ENCODE results near the gene DPY30.

The DPY30 gene

DNA sequence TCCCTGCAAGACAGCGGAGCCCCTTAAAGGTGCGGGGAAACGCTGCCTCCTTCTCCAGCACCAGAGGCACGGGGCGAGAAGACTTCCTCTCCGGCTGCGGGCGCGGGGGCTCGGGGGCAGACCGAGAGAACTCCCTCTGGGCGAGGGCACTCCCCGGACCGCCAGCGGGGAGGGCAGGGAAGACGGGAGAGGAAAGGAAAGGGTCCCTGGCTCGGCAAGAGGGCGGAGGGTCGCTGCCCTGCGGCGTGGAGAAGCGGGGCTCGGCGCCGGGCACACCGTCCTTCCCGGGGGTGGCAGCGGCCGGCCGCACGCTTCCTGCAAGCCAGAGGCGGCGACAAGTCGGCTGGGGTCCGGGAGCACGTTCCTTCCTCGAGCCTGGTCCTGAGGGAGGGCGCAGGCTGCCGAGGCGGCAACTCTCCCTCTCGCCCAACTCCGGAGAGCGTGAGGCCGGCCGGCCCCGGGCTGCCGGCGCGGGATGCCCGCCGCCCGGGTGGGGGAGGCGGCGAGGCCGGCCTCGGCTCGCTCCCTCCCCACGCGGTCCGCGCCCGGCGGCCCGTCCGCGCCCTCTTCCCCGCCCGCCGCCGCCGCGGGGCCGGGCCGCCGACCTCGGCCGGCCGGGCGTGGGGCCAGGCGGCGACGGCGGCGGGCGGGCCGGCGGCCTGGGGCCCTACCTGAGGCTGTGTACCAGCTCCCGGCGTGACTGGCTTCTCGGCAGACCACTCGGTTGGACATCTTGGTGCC is 29.9 kb downstream of the DPY30 start:
- peak; percentile 67 for DNase-seq

DNA sequence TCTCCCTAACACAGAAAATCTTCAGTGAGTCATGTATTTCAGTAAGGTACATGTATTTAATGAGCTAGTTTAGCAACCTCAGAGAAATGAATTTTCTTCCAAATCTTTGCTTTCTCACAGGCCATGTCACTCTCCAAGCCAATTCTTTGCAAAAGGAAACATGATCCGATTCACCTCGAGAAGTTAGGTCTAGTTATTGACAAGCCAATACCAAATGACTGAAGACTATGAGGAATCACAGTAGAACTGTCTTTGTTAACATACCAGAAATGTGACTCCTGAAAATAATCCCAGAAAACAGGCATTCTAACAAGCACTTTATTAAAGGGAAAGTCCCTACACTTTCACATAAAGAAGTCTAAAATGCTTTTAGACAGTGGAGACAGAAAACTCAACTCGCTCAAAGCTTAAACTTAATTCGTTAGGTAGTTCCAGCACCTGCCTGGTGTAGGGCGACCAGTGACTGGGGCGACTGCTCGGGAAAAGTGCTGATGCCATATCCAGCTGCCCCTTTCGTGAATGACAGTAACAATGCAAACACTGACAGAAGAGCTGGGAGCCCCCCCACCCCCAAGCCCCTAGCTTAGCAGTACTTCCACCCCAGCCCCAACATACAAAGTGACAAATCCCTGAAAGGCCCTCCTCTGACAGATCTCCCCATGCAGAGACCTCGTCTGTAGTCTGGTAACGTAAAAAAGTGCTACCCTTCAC is 30.6 kb downstream of the DPY30 start:
- DNase-seq, result no peak

DNA sequence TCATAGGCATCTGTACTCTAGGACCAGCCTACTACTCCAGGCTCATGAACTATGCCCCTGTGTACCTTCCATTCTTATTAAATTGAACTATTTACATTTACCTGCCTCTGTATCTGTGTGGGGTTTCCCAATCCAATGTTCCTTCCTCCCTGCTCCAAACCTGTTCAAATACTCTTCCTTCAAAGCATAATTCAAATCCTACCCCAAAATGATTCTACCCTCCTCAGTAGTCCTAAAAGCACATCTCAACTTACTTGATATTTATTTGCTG is 32.5 kb downstream of the DPY30 start:
- no peak for DNase-seq

DNA sequence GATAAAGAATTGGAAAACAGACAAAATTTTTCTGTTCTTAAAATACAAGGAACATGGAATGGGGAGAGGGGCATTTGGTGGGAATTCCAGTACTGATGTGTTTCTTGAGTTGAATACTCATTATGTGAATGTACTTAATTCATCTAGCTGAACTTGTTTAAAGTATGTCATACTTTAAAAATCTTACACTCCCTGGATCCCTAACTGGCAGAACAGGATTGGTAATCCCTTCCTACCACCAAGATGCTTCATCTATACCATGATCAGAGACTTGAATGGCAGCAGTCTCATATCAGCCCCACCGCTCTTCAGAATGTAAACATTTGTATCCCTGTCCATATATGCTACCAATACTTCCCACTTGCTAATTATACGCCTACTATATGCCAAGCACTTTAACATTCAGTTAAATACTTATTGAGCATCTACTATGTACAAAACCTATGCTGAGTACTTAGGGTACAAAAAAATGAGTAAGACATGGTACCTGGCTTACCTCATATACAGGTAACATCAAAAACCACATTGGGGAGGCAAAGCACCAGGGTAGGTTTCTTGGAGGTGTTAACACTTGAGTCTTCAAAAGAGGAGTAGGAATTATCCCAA is 34.1 kb downstream of the DPY30 start:
- DNase-seq, result no peak

DNA sequence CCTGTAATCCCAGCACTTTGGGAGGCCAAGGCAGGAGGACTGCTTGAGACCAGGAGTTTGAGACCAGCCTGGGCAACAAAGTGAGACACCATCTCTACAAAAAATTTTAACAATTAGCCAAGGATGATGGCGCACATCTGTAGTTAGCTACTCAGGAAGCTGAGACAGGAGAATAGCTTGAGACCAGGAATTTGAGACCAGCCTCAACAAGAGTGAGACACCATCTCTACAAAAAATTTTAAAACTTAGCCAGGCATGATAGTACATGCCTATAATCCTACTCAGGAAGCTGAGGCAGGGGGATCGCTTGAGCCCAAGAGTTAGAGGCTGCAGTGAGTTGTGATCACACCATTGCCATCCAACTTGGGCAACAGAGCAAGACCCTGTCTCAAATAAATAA is 35.8 kb downstream of the DPY30 start:
- DNase-seq, result no peak

DNA sequence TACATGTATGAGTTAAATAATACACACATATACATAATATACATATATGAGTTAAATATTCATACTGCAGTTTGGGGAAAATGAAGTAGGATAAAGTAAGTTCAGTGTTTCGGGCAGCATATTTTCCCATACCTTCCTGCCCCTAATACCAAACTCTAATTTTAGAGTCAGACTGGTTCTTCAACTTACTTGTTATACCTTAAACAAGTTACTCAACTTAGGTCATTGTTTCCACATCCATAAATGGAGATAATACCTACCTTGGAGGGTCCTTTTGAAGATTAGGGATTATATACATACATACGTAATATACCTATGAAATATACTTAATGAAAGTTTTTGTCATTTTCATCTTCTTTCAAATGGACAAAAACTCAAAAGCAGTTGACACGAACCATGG is 37.2 kb downstream of the DPY30 start:
- no peak for DNase-seq

DNA sequence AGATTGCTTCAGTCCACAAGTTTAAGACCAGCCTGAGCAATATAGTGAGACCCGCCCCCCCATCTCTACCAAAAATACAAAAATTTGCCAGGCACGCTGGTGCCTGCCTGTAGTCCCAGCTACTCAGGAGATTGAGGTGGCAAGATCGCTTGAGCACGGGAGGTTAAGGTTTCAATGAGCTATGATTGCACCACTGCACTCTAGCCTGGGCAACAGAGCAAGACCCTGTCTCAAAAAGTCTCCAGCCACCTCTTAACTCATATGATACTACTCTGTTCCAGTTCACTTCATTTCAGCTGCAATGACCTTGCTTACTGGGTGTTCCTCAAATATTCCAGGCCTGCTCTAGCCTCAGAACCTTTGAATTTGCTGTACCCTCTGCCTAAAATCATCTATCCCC is 40.2 kb downstream of the DPY30 start:
- DNase-seq, result no peak

DNA sequence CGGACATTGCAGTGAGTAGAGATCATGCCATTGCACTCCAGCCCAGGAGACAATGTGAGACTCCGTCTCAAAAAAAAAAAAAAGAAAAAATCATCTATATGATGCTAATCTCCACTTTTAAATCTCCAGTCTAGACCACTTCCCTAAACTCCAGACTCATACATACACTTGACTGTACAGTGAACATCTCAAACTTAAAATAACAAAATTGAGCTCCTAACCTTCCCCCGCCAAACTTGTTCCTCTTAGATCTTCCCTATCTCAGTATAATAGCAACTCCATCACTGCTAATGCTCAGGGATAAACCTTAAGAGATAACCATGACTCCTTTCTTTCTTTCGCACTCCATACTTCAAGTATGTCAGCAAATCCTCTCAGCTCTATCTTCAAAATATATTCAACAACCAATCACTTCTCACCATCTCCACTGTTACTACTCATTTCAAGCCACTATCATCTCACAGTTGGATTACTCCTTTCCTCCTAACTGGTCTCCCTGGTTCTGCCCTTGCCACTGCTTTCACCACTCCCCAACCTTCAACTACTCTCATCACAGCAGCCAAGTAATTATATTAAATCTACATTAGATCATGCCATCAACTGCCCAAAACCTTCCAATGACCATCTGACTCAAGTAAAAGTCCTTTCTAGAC is 40.7 kb downstream of the DPY30 start:
- no peak for DNase-seq

DNA sequence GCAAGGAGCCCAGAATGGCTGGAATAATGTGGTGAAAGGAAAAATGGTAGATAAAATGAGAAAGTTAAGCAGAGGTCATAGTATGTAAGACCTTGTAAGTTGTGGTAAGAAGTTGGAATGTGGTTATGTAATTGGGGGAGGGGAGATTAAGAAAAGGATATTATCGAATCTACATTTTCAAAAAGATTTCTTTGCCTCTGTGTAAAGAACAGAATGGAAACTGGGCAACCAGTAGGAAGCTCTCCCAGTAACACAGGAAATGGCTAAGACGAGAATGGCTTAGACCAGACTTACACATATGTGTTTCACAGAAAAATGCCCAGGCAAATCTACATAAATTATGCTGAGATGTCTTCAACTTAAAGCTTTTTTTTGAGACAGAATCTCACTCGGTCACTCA is 42.0 kb downstream of the DPY30 start:
- no peak for DNase-seq

DNA sequence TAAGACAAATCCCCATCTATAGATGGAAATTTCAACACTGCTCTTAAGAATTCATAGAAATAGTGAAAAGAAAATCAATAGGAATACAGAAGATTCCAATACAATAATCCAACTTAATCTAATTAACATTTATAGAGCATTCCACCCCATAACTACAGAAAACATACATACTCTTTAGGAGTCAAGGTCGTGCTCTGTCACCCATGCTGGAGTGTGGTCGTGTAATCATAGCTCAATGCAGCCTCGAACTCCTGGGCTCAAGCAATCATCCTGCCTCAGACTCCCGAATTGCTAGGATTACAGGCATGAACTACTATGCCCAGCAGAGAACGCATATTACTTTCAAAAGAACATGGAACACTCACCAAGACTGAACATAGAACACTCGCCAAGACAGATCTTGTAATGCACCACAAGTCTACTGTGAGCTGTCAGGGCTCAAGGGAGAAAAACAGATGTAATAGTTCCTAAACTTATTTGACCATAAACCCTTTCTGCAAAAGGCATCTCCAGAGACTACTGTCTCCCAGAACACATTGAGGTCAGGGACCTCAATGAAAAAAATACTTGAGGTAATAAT is 42.9 kb downstream of the DPY30 start:
- DNase-seq, result no peak

DNA sequence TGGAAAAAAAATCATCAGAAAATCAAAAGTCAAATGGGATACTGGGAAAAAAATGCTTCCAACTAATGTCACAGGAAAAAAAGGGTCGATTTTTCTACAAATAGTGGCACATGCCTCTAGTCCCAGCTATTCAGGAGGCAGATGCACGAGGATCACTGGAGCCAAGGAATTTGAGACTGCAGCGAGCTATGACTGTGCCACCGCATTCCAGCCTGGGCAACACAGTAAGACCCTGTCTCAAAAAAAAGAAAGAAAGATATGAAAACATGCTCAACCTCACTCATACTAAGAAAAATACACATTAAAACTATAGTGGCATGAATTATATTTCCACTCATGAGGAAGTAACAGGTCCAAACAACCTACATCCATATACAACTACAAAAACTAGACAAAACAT is 46.7 kb downstream of the DPY30 start:
- no peak for DNase-seq

DNA sequence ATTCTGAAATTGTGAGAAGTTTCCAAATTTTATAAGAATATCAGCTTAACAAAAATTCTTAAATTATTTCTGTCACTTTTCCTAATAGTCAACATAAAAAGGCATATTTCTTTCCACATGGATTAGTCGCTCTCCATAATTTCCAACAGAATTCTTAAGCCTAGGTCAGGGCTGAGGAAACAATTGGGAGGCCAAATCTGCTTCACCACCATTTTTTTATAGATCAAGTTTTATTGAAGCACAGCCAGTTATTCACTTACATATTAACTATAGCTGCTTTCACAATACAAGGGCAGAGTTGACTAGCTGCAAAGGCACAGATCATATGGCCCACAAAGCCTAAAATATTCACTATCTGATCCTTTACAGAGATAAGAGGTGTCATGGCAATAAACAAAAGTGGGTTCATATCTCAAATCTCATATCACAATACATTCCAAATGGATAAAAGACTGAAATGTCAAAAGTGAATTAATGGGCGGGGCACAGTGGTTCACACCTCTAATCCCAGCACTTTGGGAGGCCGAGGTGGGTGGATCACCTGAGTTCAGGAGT is 47.5 kb downstream of the DPY30 start:
- DNase-seq, result no peak

DNA sequence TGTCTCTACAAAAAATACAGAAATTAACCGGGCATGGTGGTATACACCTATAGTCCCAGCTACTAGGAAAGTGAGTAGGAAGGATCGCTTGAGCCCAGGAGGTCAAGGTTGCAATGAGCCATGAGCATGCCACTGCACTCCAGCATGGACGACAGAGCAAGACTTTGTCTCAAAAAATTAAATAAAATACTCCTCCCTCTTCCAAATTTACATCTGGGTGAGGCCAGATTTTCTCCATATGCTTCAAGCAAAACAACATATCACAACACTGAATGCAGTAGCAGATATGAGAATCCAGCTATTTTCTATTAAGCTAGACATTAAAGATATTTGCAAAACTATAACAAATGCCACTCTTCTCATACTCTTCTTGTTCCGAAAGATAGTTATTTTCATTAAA is 49.7 kb downstream of the DPY30 start:
- no peak for DNase-seq

DNA sequence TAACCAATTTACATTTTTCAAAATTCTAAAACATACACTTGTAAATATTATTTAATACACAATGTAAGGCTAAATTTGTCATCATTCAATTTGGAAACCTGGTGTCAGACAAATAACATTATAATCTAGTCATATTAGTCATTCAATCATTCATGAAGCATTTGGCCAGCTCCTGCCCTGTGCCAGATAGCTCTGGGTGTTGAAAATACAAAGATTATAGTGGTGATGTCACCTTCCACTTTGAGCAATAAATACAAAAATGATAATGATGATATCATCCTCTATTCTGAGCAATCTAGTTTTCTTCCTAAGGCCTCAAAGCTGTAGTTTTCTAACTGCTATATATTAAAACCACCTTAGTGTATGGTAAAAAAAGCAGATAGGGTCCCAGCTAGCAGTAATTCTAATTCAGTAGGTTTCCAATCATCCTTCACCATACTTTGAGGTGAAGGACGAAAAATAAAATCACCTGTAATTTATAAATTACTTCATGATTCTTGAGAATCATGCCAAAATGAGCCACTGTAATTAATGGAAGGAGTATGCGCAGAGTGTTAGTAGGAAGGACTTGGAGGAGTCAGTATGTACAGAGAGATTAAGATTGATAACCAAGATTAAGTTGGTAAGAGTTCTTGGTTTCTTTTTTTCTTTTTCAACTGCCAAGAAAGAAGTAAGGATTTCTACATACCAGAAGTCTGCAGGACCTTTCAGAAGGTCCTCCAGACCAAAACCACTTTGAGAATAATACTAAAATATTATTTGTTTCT is 52.0 kb downstream of the DPY30 start:
- DNase-seq, result no peak

DNA sequence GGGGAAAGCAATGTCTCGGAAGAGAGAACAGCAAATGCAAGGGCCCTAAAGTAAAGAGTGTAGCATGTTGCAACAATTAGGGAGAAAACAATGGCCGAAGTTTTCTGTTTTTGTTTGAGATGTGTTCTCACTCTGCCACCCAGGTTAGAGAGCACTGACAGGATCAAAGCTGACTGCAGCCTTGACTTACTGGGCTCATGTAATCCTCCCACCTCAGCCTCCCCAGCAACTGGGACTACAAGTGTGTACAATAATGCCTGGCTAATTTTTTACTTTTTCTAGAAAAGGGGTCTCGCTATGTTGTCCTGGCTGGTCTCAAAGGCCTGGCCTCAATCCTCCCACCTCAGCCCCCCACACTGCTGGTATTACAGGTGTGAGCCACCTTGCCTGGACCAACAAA is 52.7 kb downstream of the DPY30 start:
- DNase-seq, result no peak

DNA sequence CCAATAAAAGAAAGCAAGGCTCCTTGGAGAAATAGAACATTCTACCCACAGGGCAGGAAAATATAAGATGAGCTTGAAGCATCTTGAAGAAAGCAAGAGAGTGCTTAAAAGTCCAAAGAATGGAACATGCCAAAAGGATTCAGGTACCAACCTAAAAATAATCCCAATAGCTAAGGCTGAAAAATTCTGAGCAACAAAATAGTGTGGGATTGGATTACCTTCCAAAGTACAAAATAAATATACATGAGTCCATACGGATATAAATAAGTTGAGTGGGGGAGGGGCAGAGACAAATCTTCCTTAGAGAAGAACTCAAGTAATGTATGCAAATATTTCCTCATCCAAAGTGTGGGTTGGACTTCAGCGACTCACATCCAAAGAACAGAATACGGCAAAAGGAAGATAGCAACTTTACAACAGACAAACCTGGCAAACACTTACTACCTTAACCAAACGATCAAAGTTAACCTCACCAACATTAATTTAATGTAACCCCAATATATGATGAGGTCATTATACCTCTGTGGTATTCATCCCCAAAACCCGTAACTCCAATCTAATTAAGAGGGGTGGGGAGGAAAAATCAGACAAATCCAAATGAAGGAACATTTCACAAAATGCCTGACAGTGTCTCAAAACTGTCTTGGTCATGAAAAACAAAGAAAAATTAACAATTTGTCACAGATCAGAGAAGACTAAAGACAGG is 55.7 kb downstream of the DPY30 start:
- DNase-seq, result no peak

DNA sequence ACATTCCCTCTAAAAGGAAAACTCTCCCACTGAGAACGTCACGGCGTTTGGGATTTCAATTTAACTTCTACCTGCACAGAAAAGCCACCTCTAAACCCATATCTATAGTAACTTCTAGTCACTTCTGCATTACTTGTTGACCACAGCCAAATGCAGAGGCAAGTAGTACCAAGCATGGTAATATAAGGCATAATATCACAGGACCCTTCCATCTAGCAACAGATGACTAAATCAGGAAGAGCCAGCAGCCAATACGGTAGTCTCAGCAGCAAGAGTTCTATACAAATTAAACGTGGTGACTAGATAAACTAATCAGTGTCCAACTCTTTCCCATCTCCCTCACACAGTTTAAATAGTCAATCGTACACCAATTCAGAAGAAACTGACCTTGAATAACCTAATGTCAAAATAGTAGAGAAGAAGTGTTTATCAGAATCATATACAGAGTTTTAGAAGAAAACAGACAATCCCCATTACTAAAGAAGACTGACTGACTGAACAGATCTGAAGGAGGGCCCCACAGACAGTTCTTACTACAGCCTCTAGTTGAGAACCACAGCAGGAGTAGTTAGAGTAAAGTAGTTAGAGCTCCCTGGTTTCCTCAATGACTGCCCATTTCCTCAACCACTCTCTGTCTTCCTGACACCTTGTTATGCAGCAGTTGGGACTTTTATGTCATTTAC is 58.8 kb downstream of the DPY30 start:
- DNase-seq, result no peak

DNA sequence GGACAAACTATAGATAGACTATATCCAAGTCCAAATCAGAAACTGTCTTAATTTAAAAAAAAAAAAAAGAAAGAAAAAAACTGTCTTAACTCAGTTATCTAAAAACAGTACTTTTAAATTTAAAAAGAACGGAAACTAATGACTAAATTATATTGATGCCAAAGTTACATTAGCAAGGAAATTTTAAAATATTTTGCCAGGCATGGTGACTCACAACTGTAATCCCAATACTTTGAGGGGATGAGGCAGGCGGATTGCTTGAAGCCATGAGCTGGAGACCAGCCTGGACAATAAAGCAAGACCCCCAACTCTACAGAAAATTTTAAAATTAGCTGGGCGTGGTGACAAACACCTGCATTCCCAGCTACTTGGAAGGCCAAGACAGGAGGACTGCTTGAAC is 59.6 kb downstream of the DPY30 start:
- DNase-seq, result no peak

DNA sequence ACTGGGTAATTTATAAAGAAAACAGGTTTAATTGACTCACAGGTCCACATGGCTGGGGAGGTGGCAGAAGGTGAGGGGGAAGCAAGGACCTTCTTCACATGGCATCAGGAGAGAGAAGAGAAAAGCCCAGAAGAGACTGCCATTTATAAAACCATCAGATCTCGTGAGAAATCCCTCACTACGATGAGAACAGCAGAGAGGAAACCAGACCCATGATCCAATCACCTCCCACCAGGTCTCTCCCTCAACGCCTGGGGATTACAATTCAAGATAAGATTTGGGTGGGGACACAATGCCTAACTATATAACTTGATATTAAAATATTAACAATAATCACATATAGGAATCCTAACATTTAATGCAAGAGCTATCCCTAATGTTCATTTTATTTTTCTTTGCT is 60.6 kb downstream of the DPY30 start:
- DNase-seq, result no peak

DNA sequence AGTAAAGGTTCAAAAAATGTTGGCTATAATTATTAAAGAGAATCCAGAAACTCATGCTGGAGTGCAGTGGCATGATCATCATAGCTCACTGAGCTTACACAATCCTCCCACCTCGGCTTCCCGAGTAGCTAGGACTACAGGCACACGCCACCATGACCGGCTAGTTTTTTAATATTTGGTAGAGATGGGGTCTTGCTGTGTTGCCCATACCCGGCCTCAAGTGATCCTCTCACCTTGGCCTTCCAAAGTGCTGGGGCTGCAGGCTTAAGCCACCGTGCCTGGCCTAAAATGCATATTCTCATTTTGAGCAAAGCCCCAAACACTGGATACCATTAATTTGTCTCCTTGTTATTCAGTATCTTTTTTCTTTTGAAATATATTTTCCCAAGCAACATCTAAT is 61.2 kb downstream of the DPY30 start:
- no peak for DNase-seq

All from eye (tissue), 1 donor.